BE2C (cell line): ENCODE data around the gene UTS2R.

Experiments used
- DNase-seq: peaks from one replicate; pipeline ENCODE4 v3.0.0-alpha.2; 2020
- H3K27me3 ChIP-seq: fragments of 250-450 bp; sonication (Bioruptor Pico); 2 replicates; pipeline ENCODE4 v1.5.1; 2020; ENCODE audit warnings: mild to moderate bottlenecking
- H3K36me3 ChIP-seq: fragments of 250-450 bp; sonication (Bioruptor Pico); 2 replicates; pipeline ENCODE4 v1.5.1; 2020; ENCODE audit warnings: mild to moderate bottlenecking
- H3K4me1 ChIP-seq: fragments of 250-450 bp; sonication (Bioruptor Pico); 2 replicates; pipeline ENCODE4 v1.5.1; 2020
- H3K4me3 ChIP-seq: 2 replicates; pipeline ENCODE4 v1.5.1; 2011; ENCODE audit warnings: low read depth, low read length
- H3K9me3 ChIP-seq: fragments of 250-450 bp; sonication (Bioruptor Pico); 2 replicates; pipeline ENCODE4 v1.5.1; 2020
- CTCF ChIP-seq: IDR thresholded peaks from 2 replicates; pipeline ENCODE4 v1.5.1; 2012; ENCODE audit warnings: mild to moderate bottlenecking, low read depth, low read length

Gene UTS2R

GRCh38 chr17:82389379-82389778 lies 17.8 kb downstream of the UTS2R start:
- Histone ChIP-seq H3K36me3 (peaks cover 6% of the 10 kb centered on the region), H3K4me3 (no peak overlapping the region), H3K9me3 (no peaks in the 10 kb centered on the region), H3K27me3 (no peaks in the 10 kb centered on the region), H3K4me1 (peaks cover 6% of the 10 kb centered on the region)
- TF ChIP-seq CTCF: no peak
- DNase-seq: no peak

GRCh38 chr17:82390015-82390859 lies 18.7 kb downstream of the UTS2R start:
- Histone ChIP-seq H3K4me1 (peaks cover 2% of the 10 kb centered on the region), H3K4me3 (no peak overlapping the region), H3K27me3 (no peaks in the 10 kb centered on the region), H3K9me3 (no peaks in the 10 kb centered on the region), H3K36me3 (peaks cover 6% of the 10 kb centered on the region)
- DNase-seq: no peak
- TF ChIP-seq CTCF: no peak

- H3K36me3 ChIP-seq: peaks cover 6% of the 10 kb centered on the region
- DNase-seq: no peak
- no peaks in the 10 kb centered on the region for H3K27me3 ChIP-seq
- no peak for TF ChIP-seq CTCF
- H3K4me1 ChIP-seq: no peaks in the 10 kb centered on the region; the same call in 1 of the 2 replicates
- no peak overlapping the region for H3K4me3 ChIP-seq
- no peaks in the 10 kb centered on the region for H3K9me3 ChIP-seq
Observed at GRCh38 chr17:82390860-82391435, 19.4 kb downstream of the UTS2R start.

- TF ChIP-seq CTCF: no peak
- no peak overlapping the region for H3K4me3 ChIP-seq
- H3K27me3 ChIP-seq: no peaks in the 10 kb centered on the region
- no peak for DNase-seq
- H3K4me1 ChIP-seq: no peaks in the 10 kb centered on the region; the same call in 1 of the 2 replicates
- H3K36me3 ChIP-seq: peaks cover 6% of the 10 kb centered on the region
- H3K9me3 ChIP-seq: no peaks in the 10 kb centered on the region
Observed at GRCh38 chr17:82391496-82392066, 20.0 kb downstream of the UTS2R start.

GRCh38 chr17:82392209-82392920 lies 20.8 kb downstream of the UTS2R start:
- no peak overlapping the region for H3K4me3 ChIP-seq
- no peak for DNase-seq
- no peaks in the 10 kb centered on the region; the same call in 1 of the 2 replicates for H3K4me1 ChIP-seq
- H3K9me3 ChIP-seq: no peaks in the 10 kb centered on the region
- TF ChIP-seq CTCF: no peak
- peaks cover 6% of the 10 kb centered on the region for H3K36me3 ChIP-seq
- no peaks in the 10 kb centered on the region for H3K27me3 ChIP-seq
